HG03378 (cell line): Measurements from ENCODE around the gene BCL7A.

Experiments
- ATAC-seq: cut with Tn5 transposase; IDR thresholded peaks from one replicate; pipeline ENCODE4 v1.9.1; 2021; ENCODE audit warnings: mild to moderate bottlenecking, moderate library complexity; ENCODE audit not compliant: unreplicated experiment

The BCL7A gene

GRCh38 chr12:121996945-121997612, 24.6 kb upstream of the BCL7A start:
- no peak for ATAC-seq

GRCh38 chr12:122001466-122002209, 20.0 kb upstream of the BCL7A start:
- ATAC-seq: no peak

- ATAC-seq: no peak
Observed at GRCh38 chr12:122003651-122004611, 17.8 kb upstream of the BCL7A start.

GRCh38 chr12:122004633-122005071, 17.0 kb upstream of the BCL7A start:
- no peak for ATAC-seq

GRCh38 chr12:122005252-122005776, 16.4 kb upstream of the BCL7A start:
- ATAC-seq: no peak

- no peak for ATAC-seq
Observed at GRCh38 chr12:122006186-122006926, 15.3 kb upstream of the BCL7A start.

GRCh38 chr12:122009741-122010140, 11.9 kb upstream of the BCL7A start:
- ATAC-seq: no peak

GRCh38 chr12:122012184-122012583, 9.5 kb upstream of the BCL7A start:
- ATAC-seq: no peak

- no peak for ATAC-seq
Observed at GRCh38 chr12:122013136-122013535, 8.5 kb upstream of the BCL7A start.

- no peak for ATAC-seq
Observed at GRCh38 chr12:122013791-122014590, 7.7 kb upstream of the BCL7A start.

- no peak for ATAC-seq
Observed at GRCh38 chr12:122014781-122015180, 6.9 kb upstream of the BCL7A start.

- ATAC-seq: no peak
Observed at GRCh38 chr12:122018457-122018856, 3.2 kb upstream of the BCL7A start.

- ATAC-seq: no peak
Observed at GRCh38 chr12:122018937-122019336, 2.7 kb upstream of the BCL7A start.

GRCh38 chr12:122020795-122021192, 890 bp upstream of the BCL7A start:
- no peak for ATAC-seq

- no peak for ATAC-seq
Observed at GRCh38 chr12:122021193-122021821, 377 bp upstream of the BCL7A start.

- no peak for ATAC-seq
Observed at GRCh38 chr12:122022393-122023338, 982 bp downstream of the BCL7A start.

GRCh38 chr12:122023339-122024131, 1.9 kb downstream of the BCL7A start:
- ATAC-seq: no peak
